ENCODE measurements around the gene TENT4B.

DNA sequence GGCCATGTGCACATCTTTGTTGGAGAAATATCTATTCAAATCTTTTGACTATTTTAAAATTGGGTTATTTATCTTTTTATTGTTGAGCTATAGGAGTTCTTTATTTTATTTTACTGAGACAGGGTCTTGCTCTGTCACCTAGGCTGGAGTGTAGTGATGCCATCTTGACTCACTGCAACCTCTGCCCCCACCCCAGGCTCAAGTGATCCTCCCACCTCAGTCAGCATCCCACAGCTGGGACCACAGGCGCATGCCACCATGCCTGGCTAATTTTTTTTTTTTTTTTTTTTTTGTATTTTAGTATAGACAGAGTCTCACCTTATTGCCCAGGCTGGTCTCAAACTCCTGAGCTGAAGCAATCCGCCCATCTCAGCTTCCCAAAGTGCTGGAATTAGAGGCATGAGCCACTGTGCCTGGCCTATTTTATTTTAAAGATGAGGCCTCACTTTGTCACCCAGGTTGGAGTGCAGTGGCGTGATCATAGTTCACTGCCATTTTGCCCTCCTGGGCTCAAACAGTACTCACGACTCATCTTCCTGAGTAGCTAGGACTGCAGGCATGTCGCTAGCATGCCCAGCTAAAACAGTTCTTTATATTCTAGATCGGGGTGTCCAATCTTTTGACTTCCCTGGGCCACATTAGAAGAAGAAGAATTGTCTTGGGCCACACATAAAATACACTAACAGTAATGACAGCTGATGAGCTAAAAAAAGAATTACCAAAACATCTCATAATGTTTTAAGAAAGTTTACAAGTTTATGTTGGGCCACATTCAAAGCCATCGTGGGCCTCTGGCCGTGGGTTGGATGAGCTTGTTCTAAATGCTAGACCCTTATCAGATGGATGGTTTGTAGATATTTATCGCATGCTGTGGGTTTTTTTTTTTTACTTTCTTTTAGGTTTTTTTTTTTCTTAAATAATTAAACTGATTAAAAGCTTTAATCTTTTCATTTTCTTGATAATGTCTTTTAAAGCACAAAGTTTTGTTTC, 13.7 kb downstream of the TENT4B start:
- TF ChIP-seq, protein P1, sequence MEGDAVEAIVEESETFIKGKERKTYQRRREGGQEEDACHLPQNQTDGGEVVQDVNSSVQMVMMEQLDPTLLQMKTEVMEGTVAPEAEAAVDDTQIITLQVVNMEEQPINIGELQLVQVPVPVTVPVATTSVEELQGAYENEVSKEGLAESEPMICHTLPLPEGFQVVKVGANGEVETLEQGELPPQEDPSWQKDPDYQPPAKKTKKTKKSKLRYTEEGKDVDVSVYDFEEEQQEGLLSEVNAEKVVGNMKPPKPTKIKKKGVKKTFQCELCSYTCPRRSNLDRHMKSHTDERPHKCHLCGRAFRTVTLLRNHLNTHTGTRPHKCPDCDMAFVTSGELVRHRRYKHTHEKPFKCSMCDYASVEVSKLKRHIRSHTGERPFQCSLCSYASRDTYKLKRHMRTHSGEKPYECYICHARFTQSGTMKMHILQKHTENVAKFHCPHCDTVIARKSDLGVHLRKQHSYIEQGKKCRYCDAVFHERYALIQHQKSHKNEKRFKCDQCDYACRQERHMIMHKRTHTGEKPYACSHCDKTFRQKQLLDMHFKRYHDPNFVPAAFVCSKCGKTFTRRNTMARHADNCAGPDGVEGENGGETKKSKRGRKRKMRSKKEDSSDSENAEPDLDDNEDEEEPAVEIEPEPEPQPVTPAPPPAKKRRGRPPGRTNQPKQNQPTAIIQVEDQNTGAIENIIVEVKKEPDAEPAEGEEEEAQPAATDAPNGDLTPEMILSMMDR (IDR thresholded peaks at IDR 0.05; ENCODE audit: low read depth, low read length, poor library complexity, severe bottlenecking), result no peak
- no peak for TF ChIP-seq EZH2phosphoT487 (IDR thresholded peaks at IDR 0.05; ENCODE audit: borderline replicate concordance, low read length)
